BLaER1 treated with 17β-estradiol and CSF1 and Interleukin-3, amounts not matched to agents 10 nM and 100 nM (cell line): Measurements from ENCODE around the gene NMD3.

Experiments
- H3K27ac ChIP-seq, 11 experiments: shearing (Covaris generic); formaldehyde crosslinking; 2 replicates each; pipeline ENCODE4 v1.8.1; 2022
- H3K27me3 ChIP-seq, 11 experiments: shearing (Covaris generic); formaldehyde crosslinking; 2 replicates each; pipeline ENCODE4 v1.8.1; 2022
- H3K36me3 ChIP-seq, 11 experiments: shearing (Covaris generic); formaldehyde crosslinking; 2 replicates each; pipeline ENCODE4 v1.8.1; 2022
- H3K4me1 ChIP-seq, 10 experiments: shearing (Covaris generic); formaldehyde crosslinking; 2 replicates each; pipeline ENCODE4 v1.8.1; 2022
- H3K4me2 ChIP-seq, 11 experiments: shearing (Covaris generic); formaldehyde crosslinking; 2 replicates each; pipeline ENCODE4 v1.8.1; 2022
- H3K4me3 ChIP-seq, 10 experiments: shearing (Covaris generic); formaldehyde crosslinking; 2 replicates each; pipeline ENCODE4 v1.8.1; 2022
- H3K9ac ChIP-seq, 11 experiments: shearing (Covaris generic); formaldehyde crosslinking; 2 replicates each; pipeline ENCODE4 v1.8.1; 2022
- H3K9me3 ChIP-seq, 11 experiments: shearing (Covaris generic); formaldehyde crosslinking; replicated peaks in 1 of 11; 2 replicates each; pipeline ENCODE4 v1.8.1; 2022
- H4K20me1 ChIP-seq, 11 experiments: shearing (Covaris generic); formaldehyde crosslinking; 2 replicates each; pipeline ENCODE4 v1.8.1; 2022
- Cebpa-rat ChIP-seq, 11 experiments: shearing (Covaris generic); IDR thresholded peaks; 2 replicates each; pipeline ENCODE4 v1.8.1; 2022

Gene NMD3

DNA sequence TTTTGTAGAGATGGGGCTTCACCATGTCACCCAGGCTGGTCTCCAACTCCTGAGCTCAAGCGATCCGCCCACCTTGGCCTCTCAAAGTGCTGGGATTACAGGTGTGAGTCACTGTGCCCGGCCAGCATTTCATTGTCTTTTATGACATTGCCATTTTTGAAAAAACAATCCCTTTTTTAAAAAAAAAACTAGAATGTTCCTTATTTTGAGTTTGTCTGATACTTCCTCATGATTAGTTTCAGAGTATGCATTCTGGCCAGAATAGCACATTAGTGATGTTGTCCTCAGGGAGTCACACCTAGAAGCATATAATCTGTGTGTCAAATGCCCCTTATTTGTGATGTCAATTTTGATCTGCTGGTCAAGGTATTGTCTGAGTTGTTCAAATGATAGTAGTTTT, 21.2 kb upstream of the NMD3 start:
- no peak for TF ChIP-seq Cebpa-rat (IDR thresholded peaks at IDR 0.05)

DNA sequence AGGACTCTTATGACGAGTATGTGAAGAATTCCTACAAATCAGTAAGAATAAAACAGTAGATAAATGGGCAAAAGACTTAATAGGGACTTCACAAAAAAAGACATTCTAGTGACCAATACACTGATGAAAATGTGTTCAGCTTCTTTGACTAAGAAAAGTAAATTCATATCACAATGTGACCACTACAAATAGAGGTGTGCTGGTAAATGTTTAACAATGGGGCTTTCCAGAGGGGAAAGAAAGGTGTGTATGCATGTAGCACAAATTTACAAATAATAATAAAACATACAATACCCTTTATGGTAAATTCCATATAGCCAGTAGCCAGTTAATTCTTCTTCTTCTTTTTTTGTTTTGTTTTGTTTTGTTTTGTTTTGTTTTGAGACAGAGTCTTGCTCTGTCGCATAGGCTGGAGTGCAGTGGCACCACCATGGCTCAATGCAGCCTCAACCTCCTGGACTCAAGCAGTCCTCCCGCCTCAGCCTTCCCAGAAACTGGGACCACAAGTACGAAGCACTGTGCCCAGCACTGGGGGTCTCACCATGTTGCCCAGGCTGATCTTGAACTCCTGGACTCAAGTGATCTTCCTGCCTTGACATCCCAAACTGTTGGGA, 17.5 kb upstream of the NMD3 start:
- Histone ChIP-seq H3K27me3 (no peaks in the 10 kb centered on the region), H4K20me1 (no peaks in the 10 kb centered on the region), H3K9ac (no peak overlapping the region), H3K4me1 (peaks cover 0 to 21% (median 0%) of the 10 kb centered on the region in 10 experiments; a peak in 7 of 20 replicates), H3K36me3 (no peaks in the 10 kb centered on the region), H3K4me3 (no peak overlapping the region), H3K27ac (no peak overlapping the region), H3K4me2 (no peak overlapping the region), H3K9me3 (no peaks in the 10 kb centered on the region)
- TF ChIP-seq Cebpa-rat (IDR thresholded peaks at IDR 0.05), result no peak

More for the DNA sequence above, 21.2 kb upstream of the NMD3 start:
- no peaks in the 10 kb centered on the region for H3K36me3 ChIP-seq
- H3K27me3 ChIP-seq, result no peaks in the 10 kb centered on the region
- peak overlapping the region in 4 of 11 experiments; percentile 4 to 62 (median 36); a peak in 4 of 22 replicates for H3K27ac ChIP-seq
- no peaks in the 10 kb centered on the region for H4K20me1 ChIP-seq
- peak overlapping the region in 4 of 11 experiments; percentile 3 to 46 (median 38); a peak in 5 of 22 replicates for H3K4me2 ChIP-seq
- H3K4me1 ChIP-seq, result peaks cover 0 to 31% (median 0%) of the 10 kb centered on the region in 10 experiments; a peak in 7 of 20 replicates
- no peak overlapping the region for H3K4me3 ChIP-seq
- no peak overlapping the region; a peak in 1 of 22 replicates for H3K9ac ChIP-seq
- peaks cover 8 to 25% (median 17%) of the 10 kb centered on the region in 11 experiments; a peak in 17 of 22 replicates for H3K9me3 ChIP-seq

DNA sequence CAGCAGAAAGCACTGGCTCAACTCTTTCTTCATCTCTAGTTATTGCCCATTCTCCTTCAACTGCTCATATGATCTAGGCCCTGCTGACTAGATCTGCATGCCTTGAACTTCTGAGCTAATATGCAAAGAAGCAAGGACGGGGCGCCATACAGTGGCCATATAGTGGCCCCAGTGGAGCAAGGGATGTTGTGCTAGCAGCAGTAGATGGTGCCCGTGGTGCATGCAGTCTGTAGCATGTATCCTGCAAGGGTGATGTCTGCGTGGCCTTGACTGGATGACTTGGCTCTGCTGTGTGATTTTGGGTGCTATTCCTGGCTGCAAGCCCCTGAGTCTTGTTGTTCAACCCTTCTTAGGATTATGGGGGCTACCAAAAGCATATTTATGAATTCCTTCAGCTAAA, 12.2 kb upstream of the NMD3 start:
- H3K4me3 ChIP-seq, result no peak overlapping the region
- H3K27ac ChIP-seq, result no peak overlapping the region
- no peak overlapping the region for H3K4me2 ChIP-seq
- no peak overlapping the region for H3K9ac ChIP-seq
- H3K4me1 ChIP-seq, result peaks cover 0 to 10% (median 0%) of the 10 kb centered on the region in 10 experiments; a peak in 2 of 20 replicates
- no peaks in the 10 kb centered on the region for H3K27me3 ChIP-seq
- no peaks in the 10 kb centered on the region for H3K36me3 ChIP-seq
- no peak for TF ChIP-seq Cebpa-rat (IDR thresholded peaks at IDR 0.05)
- no peaks in the 10 kb centered on the region for H3K9me3 ChIP-seq
- H4K20me1 ChIP-seq, result no peaks in the 10 kb centered on the region

DNA sequence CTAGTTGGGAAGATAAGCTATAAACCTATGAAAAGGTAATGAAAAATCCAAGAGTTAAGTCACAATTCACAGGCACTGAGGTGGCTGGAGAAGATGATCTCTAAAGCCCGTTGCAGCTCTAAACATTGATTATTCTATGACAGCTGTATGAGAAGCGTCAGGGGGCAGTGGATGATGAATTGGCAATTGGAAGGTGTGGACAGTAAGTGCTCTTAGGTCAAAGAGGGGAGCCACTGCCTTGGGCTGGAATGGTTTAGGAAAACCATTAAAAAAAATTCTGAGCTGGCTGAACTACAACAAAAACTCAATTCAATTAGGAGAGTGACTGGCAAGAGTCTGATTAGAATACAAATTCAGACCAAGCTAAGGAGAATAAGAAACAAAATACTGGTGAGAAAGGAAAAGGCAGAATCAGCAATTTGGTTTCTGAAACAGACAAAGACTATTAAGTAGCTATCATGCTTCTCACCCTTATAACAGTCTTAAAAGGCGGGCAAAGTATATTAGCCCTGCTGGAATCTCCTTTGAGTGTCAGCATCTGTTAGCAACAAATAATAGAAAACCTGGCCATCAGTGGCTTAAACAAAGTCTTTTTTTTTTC, 8.8 kb upstream of the NMD3 start:
- Histone ChIP-seq H3K9me3 (no peaks in the 10 kb centered on the region), H3K4me2 (no peak overlapping the region), H3K4me1 (peaks cover 0 to 10% (median 0%) of the 10 kb centered on the region in 10 experiments; a peak in 2 of 20 replicates), H3K4me3 (no peak overlapping the region), H3K36me3 (no peaks in the 10 kb centered on the region), H3K27ac (no peak overlapping the region), H3K9ac (no peak overlapping the region), H3K27me3 (no peaks in the 10 kb centered on the region), H4K20me1 (no peaks in the 10 kb centered on the region)
- TF ChIP-seq Cebpa-rat (IDR thresholded peaks at IDR 0.05), result no peak

DNA sequence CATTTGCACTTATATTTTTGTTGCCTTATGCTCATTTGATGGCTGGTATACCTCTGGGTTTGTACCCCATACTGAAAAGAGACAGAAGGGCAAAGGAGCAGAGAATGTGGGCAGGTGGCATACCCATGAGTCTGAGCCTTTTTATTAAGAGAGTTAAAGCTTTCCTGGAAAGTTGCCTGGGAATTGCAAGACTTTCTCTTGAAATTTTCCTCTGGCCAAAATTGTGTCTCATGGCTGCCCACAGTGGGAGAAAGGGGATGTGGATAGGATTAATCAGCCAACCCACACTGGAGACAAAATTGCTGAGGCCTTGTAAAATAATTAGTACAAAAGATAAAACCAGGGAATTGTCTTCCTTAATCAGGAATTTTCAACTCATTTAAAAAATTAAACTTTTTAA, 8.2 kb upstream of the NMD3 start:
- no peak overlapping the region for H3K4me2 ChIP-seq
- no peak overlapping the region for H3K9ac ChIP-seq
- no peaks in the 10 kb centered on the region for H3K27me3 ChIP-seq
- H4K20me1 ChIP-seq, result no peaks in the 10 kb centered on the region
- H3K4me1 ChIP-seq, result peaks cover 0 to 11% (median 0%) of the 10 kb centered on the region in 10 experiments; a peak in 3 of 20 replicates
- no peak for TF ChIP-seq Cebpa-rat (IDR thresholded peaks at IDR 0.05)
- H3K36me3 ChIP-seq, result no peaks in the 10 kb centered on the region
- no peak overlapping the region for H3K4me3 ChIP-seq
- no peak overlapping the region for H3K27ac ChIP-seq
- no peaks in the 10 kb centered on the region for H3K9me3 ChIP-seq

DNA sequence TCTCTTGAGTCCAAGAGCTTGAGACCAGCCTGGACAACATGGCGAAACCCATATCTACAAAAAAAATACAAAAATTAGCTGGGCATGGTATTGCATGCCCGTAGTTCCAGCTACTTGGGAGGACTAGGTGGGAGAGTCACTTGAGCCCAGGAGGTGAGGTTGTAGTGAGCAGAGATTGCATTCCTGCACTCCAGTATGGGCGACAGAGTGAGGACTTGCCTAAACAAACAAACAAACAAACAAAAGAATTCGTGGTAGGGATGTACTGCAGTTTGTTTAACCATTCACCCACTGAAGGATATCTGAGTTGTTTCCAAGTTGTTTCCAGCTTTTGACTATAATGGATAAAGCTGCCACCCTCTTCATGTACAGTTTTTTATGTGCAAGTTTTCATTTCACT, 7.5 kb upstream of the NMD3 start:
- Histone ChIP-seq H3K9ac (no peak overlapping the region), H3K27me3 (no peaks in the 10 kb centered on the region), H3K27ac (no peak overlapping the region), H3K4me2 (no peak overlapping the region), H3K4me3 (no peak overlapping the region), H3K9me3 (no peaks in the 10 kb centered on the region), H3K4me1 (peaks cover 0 to 11% (median 0%) of the 10 kb centered on the region in 10 experiments; a peak in 3 of 20 replicates), H4K20me1 (no peaks in the 10 kb centered on the region), H3K36me3 (no peaks in the 10 kb centered on the region)
- TF ChIP-seq Cebpa-rat (IDR thresholded peaks at IDR 0.05), result no peak

DNA sequence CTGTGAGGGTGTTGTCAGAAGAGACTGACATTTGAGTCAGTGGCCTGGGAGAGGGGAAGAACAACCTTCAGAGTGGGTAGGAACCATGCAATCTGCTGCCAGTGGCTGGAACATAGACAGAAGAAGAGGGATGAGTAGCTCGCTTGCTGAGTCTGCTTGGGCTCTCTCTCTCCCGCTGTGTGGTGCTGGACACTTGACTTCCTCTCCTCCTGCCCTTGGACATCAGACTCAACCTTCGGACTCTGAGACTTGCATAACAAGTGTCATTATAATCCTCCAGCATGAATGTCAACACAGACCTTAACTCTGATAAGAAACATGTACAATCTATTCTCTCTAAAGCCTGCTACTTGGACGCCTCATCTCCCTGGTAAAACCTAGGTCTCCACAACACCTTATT, 5.9 kb upstream of the NMD3 start:
- no peak overlapping the region for H3K9ac ChIP-seq
- H3K4me2 ChIP-seq, result no peak overlapping the region

DNA sequence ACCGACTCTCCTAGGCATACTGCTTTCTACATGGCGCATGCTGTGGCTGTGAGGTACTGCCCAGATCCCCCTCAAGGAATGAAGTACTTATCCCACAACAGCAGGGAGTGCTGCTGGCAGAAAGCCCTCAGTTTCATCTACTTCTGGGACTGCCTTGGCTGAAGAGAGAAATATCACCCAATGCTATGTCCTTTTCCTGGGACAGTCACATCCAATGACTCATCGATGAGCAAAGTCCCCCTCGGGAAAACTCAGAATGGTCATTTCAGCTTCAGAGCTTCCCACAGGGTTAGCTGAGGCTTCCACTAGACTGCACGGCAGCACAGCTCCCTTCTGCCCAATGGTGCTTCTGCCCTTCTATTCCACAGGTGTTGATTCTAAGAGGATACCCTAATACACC, 3.6 kb upstream of the NMD3 start:
- Histone ChIP-seq H3K9me3 (no peaks in the 10 kb centered on the region), H3K27me3 (no peaks in the 10 kb centered on the region), H3K27ac (no peak overlapping the region), H3K4me1 (peaks cover 7 to 18% (median 13%) of the 10 kb centered on the region in 10 experiments), H3K4me2 (peak overlapping the region in 2 of 11 experiments; percentile 11 to 24; a peak in 2 of 22 replicates), H3K4me3 (no peak overlapping the region), H3K9ac (no peak overlapping the region), H3K36me3 (peaks cover 0 to 1% (median 0%) of the 10 kb centered on the region in 11 experiments; a peak in 4 of 22 replicates), H4K20me1 (peaks cover 0 to 5% (median under 1%) of the 10 kb centered on the region in 11 experiments; a peak in 10 of 22 replicates)
- TF ChIP-seq Cebpa-rat (IDR thresholded peaks at IDR 0.05), result no peak

More for the DNA sequence above, 5.9 kb upstream of the NMD3 start:
- H3K4me1 ChIP-seq, result peaks cover 0 to 11% (median 1%) of the 10 kb centered on the region in 10 experiments; a peak in 9 of 20 replicates
- no peaks in the 10 kb centered on the region for H3K36me3 ChIP-seq
- H4K20me1 ChIP-seq, result no peaks in the 10 kb centered on the region
- no peaks in the 10 kb centered on the region for H3K9me3 ChIP-seq
- H3K27me3 ChIP-seq, result no peaks in the 10 kb centered on the region
- H3K4me3 ChIP-seq, result no peak overlapping the region
- TF ChIP-seq Cebpa-rat (IDR thresholded peaks at IDR 0.05), result no peak
- H3K27ac ChIP-seq, result no peak overlapping the region

DNA sequence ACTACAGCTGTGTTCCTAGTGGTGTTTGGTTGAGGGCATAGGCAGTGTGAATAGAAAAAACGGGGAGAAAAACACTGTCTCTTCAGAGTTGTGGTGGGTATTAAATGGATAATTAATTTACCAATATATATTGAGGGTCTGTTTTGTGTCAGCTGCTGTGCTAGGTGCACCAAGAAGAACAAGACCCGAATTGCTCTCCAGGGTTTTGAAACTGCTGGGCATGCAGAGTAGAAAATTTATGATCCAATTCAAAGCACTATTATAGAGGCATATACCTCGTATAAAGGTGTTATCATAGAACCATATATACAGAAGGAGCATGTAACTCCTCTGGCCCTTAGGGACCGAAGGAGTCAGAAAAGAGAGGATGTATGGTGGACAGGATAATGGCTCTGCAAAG, 1.6 kb upstream of the NMD3 start:
- H3K36me3 ChIP-seq, result peaks cover 5 to 21% (median 10%) of the 10 kb centered on the region in 11 experiments; a peak in 21 of 22 replicates
- H3K4me3 ChIP-seq, result no peak overlapping the region
- H3K4me1 ChIP-seq, result peaks cover 20 to 37% (median 29%) of the 10 kb centered on the region in 10 experiments
- no peak overlapping the region for H3K9ac ChIP-seq
- H3K9me3 ChIP-seq, result no peaks in the 10 kb centered on the region
- no peak overlapping the region for H3K27ac ChIP-seq
- peaks cover 10 to 25% (median 20%) of the 10 kb centered on the region in 11 experiments; a peak in 18 of 22 replicates for H4K20me1 ChIP-seq
- no peak overlapping the region for H3K4me2 ChIP-seq
- TF ChIP-seq Cebpa-rat (IDR thresholded peaks at IDR 0.05), result no peak
- no peaks in the 10 kb centered on the region for H3K27me3 ChIP-seq
